GM04503 (cell line): ENCODE measurements around the gene EIF5B.
"Not testable (repeated sequence)": the region's sequence is repeated elsewhere in the genome, so short reads cannot be mapped to it uniquely, and the experiment has no call there.

Source experiments
- DNase-seq: peaks from one replicate; pipeline ENCODE4 v3.0.0-alpha.2; 2012; ENCODE audit warnings: low read depth

The EIF5B gene, protein sequence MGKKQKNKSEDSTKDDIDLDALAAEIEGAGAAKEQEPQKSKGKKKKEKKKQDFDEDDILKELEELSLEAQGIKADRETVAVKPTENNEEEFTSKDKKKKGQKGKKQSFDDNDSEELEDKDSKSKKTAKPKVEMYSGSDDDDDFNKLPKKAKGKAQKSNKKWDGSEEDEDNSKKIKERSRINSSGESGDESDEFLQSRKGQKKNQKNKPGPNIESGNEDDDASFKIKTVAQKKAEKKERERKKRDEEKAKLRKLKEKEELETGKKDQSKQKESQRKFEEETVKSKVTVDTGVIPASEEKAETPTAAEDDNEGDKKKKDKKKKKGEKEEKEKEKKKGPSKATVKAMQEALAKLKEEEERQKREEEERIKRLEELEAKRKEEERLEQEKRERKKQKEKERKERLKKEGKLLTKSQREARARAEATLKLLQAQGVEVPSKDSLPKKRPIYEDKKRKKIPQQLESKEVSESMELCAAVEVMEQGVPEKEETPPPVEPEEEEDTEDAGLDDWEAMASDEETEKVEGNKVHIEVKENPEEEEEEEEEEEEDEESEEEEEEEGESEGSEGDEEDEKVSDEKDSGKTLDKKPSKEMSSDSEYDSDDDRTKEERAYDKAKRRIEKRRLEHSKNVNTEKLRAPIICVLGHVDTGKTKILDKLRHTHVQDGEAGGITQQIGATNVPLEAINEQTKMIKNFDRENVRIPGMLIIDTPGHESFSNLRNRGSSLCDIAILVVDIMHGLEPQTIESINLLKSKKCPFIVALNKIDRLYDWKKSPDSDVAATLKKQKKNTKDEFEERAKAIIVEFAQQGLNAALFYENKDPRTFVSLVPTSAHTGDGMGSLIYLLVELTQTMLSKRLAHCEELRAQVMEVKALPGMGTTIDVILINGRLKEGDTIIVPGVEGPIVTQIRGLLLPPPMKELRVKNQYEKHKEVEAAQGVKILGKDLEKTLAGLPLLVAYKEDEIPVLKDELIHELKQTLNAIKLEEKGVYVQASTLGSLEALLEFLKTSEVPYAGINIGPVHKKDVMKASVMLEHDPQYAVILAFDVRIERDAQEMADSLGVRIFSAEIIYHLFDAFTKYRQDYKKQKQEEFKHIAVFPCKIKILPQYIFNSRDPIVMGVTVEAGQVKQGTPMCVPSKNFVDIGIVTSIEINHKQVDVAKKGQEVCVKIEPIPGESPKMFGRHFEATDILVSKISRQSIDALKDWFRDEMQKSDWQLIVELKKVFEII

GRCh38 chr2:99337113-99338028 lies at the start of gene EIF5B:
Gene EIF5B, plus strand, starts transcription at chr2:99337389. Its CDS starts 166 bp downstream, at chr2:99337555.
- peak; percentile 75 for DNase-seq

- peak; percentile 6 for DNase-seq
These were observed 39.2 kb upstream of the EIF5B start for GRCh38 chr2:99297994-99298393.

- no peak for DNase-seq
These were observed 37.6 kb upstream of the EIF5B start for GRCh38 chr2:99299580-99299979.

GRCh38 chr2:99301097-99301496 lies 36.1 kb upstream of the EIF5B start, which contains the start of gene LYG1:
Gene LYG1, minus strand, starts transcription at chr2:99301197. Its CDS starts 5,527 bp downstream, at chr2:99295670.
- not testable (repeated sequence) for DNase-seq

- DNase-seq: no peak
These were observed 19.9 kb upstream of the EIF5B start for GRCh38 chr2:99317161-99317872.

DNA sequence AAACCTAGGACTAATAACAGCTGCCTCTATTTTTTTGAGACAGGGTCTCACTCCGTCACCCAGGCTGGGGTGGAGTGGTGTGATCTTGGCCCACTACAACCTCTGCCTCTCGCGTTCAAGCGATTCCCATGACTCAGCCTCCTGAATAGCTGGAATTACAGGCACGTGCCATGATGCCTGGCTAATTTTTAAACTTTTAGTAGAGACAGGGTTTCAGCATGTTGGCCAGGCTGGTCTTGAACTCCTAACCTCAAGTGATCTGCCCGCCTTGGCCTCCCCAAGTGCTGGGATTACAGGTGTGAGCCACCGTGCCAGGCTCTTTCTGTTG lies 19.4 kb upstream of the EIF5B start:
- not testable (repeated sequence) for DNase-seq

- DNase-seq: no peak
These were observed 11.8 kb upstream of the EIF5B start for GRCh38 chr2:99325384-99325783.

DNA sequence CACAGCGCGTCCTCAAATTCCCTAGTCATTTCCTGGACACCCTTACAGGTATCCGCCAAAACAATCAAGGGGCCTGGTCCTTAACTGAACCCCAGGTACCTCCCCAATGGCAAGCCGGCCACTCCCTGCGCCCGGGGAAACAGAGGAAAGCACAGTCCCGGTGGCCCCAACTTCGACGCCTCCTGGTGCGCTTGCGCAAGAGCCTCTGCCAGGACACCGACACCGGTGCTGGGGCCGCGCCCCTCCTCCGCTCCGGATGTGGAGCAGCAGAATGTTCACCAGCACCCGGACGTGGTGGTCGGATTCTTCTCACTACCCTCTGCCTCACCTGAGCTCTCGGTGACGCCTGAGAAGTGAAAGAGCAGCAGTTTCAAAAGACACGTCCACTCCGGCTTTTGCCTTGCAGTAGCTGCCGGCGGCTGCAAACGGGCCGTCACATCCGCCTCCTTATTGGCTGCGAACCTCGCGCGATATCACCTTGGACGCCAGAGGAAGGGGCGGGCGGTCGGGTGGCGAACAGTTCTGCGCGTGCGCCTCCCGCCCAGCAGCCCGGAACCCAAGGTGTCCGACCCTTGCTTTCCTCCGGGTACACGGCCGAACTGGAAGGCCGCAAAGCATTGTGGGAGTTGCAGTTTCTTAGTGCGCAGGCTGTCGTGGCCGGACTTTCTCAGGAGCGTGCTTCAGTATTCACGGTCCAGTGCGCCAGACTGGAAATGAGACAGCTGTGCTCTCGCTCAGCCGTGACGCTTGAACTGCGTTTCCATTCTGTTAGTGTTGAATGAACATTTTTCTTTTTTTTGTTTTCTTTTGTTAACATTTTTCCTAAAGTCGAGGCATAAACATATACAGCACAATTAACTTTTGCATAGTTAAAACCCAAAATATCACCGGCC lies 1.0 kb upstream of the EIF5B start, which contains the start of gene TXNDC9:
Gene TXNDC9, minus strand, starts transcription at position 423 of the 893 bp plus-strand sequence. CDS start 3,123 bp downstream, outside the sequence.
- peak; percentile 96 for DNase-seq

DNA sequence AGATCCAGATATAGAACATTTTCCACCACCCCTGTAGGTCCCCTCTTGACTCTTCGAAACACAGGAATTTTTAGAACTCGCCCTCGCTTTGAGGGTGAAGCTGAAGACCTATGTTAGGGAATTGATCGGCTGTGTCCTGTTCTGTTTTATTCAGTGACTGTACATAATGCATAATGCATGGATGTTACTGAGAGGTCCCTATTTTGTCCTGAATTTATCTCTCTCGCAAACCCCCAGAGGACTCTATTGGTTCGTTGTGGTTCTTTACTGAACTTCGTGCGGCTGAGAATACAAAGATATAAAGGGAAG lies 431 bp upstream of the EIF5B start:
- no peak for DNase-seq

DNA sequence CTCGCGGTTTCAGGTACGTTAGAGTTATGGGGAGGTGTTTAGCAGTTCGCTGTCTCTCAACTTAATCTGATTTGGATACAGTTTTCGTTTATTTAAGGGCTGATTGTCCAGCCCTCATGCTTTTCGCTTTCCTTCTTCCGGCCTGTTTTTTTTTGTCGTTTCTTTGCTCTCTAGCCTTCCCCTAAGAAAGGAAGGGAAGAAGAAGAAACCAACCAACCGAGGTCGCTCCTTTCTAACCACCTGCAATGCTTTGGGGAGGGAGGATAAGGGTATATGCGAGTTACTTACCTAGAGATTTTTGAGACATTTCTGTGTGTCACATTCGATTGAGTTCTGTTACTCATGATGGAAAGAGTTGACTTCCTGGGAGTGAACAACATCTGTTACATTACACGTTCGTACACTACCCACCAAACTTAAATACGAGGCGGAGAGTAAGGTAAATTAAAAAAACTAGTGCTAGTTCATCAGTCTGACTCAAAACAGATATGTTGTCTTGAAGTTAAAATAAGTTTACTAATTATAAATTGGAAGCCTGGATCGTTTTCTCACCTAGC lies 918 bp downstream of the EIF5B start:
- DNase-seq: no peak

- no peak for DNase-seq
These were observed 3.6 kb downstream of the EIF5B start for GRCh38 chr2:99340669-99341236.

- DNase-seq: no peak
These were observed 5.3 kb downstream of the EIF5B start for GRCh38 chr2:99342536-99342935.

DNA sequence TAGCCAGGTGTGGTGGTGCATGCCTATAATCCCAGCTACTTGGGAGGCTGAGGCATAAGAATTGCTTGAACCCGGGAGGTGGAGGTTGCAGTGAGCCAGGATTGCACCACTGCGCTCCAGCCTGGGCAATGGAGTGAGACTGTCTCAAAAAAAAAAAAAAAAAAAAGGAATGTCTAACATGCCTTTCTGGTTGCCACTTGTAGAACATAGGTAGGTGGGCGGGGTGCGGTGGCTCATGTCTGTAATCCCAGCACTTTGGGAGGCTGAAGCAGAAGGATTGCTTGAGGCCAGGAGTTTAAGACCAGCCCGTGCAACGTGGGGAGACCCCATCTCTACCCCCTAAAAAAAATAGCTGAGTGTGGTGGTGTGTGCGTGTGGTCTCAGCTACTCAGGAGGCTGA lies 8.3 kb downstream of the EIF5B start:
- DNase-seq: not testable (repeated sequence)

DNA sequence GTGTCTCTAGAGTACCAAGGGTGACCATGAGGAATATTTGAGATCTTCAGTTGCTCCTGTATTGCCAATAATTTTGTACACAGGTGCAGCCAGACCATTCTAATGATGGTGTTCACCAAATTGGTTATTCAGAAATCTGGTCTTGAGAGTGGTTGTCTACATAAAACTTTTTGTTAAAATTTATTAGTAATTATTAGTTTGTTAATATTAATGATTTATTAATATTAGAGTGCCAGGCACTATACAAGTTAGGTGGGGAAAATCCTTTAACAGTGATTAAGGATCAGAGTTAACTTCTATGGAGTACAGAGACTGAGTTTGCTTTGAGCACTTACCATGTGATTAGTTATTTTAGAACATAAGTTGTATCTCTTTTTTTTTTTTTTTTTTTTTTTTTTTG lies 9.0 kb downstream of the EIF5B start:
- DNase-seq: no peak

- no peak for DNase-seq
These were observed 11.0 kb downstream of the EIF5B start for GRCh38 chr2:99348173-99348572.

DNA sequence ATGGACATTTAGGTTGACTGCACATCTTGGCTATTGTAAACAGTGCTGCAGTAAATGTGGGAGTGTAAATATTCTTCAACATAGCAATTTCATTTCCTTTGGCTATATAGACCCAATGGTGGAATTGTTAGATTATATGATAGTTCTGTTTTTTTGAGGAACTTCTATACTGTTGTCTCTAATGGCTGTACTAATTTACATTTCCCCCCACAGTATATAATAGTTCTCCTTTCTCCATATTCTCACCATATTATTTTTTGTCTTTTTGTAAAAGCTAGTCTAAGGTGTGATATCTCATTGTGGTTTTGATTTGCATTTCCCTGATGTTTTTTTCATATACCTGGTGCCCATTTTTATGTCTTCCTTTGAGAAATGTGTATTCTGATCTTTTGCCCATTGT lies 13.0 kb downstream of the EIF5B start:
- DNase-seq: no peak

DNA sequence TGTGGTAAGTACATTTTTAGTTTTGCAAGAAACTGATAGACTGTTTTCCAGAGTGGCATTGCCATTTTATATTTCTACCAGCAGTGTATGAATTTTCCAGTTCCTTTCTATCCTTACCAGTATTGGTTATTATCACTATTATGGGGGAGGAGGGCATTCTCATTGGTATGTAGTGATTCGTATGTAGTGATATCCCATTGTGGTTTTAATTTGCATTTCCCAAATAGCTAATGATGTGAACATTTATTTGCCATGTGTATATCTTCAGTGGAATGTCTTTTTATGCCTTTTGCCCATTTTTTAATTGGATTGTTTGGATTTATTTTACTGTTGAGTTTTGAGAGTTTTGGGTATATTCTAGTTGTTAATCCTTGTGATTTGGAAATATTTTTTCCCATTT lies 16.9 kb downstream of the EIF5B start:
- DNase-seq: peak; percentile 54

DNA sequence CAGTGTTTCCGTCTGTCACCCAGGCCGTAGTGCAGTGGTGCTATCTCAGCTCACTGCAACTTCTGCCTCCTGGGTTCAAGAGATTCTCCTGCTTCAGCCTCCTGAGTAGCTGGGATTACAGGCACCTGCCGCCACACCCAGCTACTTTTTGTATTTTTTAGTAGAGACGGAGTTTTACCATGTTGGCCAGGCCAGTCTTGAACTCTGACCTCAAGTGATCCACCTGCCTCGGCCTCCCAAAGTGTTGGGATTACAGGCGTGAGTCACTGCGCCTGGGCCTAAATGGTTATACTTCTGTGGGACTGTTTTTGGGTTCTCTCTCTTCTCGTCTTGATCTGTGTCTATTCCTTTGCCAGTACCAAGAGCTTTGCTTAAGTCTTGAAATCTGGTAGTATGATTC lies 17.6 kb downstream of the EIF5B start:
- not testable (repeated sequence) for DNase-seq

DNA sequence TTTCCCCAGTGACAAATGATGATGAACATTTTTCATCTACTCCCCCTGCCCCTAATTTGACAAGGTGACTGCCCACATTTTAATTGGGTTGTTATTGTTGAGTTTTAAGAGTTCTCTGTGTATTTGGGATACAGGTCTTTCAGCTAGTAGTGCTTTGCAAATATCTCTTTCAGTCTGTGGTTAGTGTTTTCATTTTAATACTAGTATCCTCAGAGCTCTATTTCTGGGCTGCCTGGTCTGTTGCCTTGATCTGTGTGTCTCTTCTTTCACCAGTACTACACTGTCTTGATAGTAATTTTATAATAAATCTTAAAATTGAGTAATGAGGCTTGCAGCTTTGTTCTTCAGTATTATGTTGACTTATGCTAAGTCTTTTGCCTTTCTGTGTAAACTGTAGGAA lies 19.7 kb downstream of the EIF5B start:
- no peak for DNase-seq
